Osteoblast (primary cell): Measurements from ENCODE around the gene SRF. TPM values are rescaled to one million over a fixed set of nuclear protein-coding genes. Genes with fewer than 3 reads are reported as not detected.
A peak's percentile ranks its signal among the peaks of the same experiment; 100 is the strongest.

Experiments used
- DNase-seq: peaks from one replicate; pipeline ENCODE4 v3.0.0; 2011; ENCODE audit warnings: low spot score, mixed read lengths; ENCODE audit not compliant: insufficient read length; ENCODE audit errors: missing footprints
- H2AFZ ChIP-seq: 2 replicates; pipeline ENCODE4 v1.6.0; 2011; ENCODE audit warnings: mild to moderate bottlenecking, low read length
- H3K27ac ChIP-seq: 2 replicates; pipeline ENCODE4 v1.5.1; 2011; ENCODE audit warnings: mild to moderate bottlenecking, low read depth, low read length, moderate library complexity
- H3K27me3 ChIP-seq: 2 replicates; pipeline ENCODE4 v1.6.0; 2012; ENCODE audit warnings: mild to moderate bottlenecking, control low read depth, inconsistent platforms, low read length, moderate library complexity; ENCODE audit not compliant: insufficient read depth
- H3K36me3 ChIP-seq: 2 replicates; pipeline ENCODE4 v1.5.1; 2011; ENCODE audit warnings: mild to moderate bottlenecking, low read length, control low read depth, moderate library complexity; ENCODE audit not compliant: insufficient read depth
- H3K4me1 ChIP-seq: 2 replicates; pipeline ENCODE4 v1.5.1; 2011; ENCODE audit warnings: mild to moderate bottlenecking, low read length, control low read depth, moderate library complexity; ENCODE audit not compliant: insufficient read depth
- H3K4me2 ChIP-seq: 2 replicates; pipeline ENCODE4 v1.6.0; 2011; ENCODE audit warnings: mild to moderate bottlenecking, low read length; ENCODE audit not compliant: insufficient read depth
- H3K4me3 ChIP-seq: fragments of 200-600 bp; sonication (generic); 3 replicates; pipeline ENCODE4 v1.5.1; 2012; ENCODE audit warnings: mild to moderate bottlenecking, low read length, inconsistent platforms; ENCODE audit not compliant: insufficient read depth
- H3K79me2 ChIP-seq: 2 replicates; pipeline ENCODE4 v1.6.0; 2012; ENCODE audit warnings: mild to moderate bottlenecking, low read length, control low read depth, inconsistent platforms; ENCODE audit not compliant: insufficient read depth
- H3K9me3 ChIP-seq: 2 replicates; pipeline ENCODE4 v1.5.1; 2011; ENCODE audit warnings: low read depth, low read length, control low read depth
- H4K20me1 ChIP-seq: 2 replicates; pipeline ENCODE4 v1.6.0; 2012; ENCODE audit warnings: mild to moderate bottlenecking, low read length, control low read depth; ENCODE audit not compliant: insufficient read depth
- CTCF ChIP-seq: IDR thresholded peaks from 2 replicates; pipeline ENCODE4 v1.5.1; 2011; ENCODE audit warnings: mild to moderate bottlenecking, low read depth, low read length, moderate library complexity; ENCODE audit errors: extremely low read depth
- total RNA-seq: library from RNA; depleted of rRNA; stranded (reverse); fragments of >200 nt; gene quantifications from 2 replicates; pipeline ENCODE4 v1.2.3, GENCODE V29; 2012

SRF gene
- total RNA-seq, 1 donor = 20.6 TPM

GRCh38 chr6:43231053-43231452 is 60.0 kb downstream of the SRF start:
- Histone ChIP-seq H2AFZ (no peak overlapping the region), H3K4me1 (no peaks in the 10 kb centered on the region), H3K27me3 (peaks cover 22% of the 10 kb centered on the region), H3K79me2 (no peaks in the 10 kb centered on the region), H3K36me3 (no peaks in the 10 kb centered on the region), H3K4me3 (no peak overlapping the region), H3K27ac (no peak overlapping the region), H3K4me2 (no peak overlapping the region), H3K9me3 (no peaks in the 10 kb centered on the region), H4K20me1 (no peaks in the 10 kb centered on the region)
- no peak for TF ChIP-seq CTCF
- DNase-seq = peak; percentile 29

Other genes with a start within 250 kb of the SRF start
- 33.3 TPM in 2 replicates for gene CNPY3, start 241.8 kb upstream of the SRF start, total RNA-seq
- gene GNMT, start 210.5 kb upstream of the SRF start, total RNA-seq = 0.72 and 0.88 TPM in 2 replicates
- 15.3 and 23.5 TPM in 2 replicates for gene PEX6, start 192.1 kb upstream of the SRF start, total RNA-seq
- 30.8 and 36.8 TPM in 2 replicates for gene PPP2R5D, start 186.7 kb upstream of the SRF start, total RNA-seq
- 42.4 and 47.4 TPM in 2 replicates for gene MEA1, start 157.3 kb upstream of the SRF start, total RNA-seq
- 122 and 123 TPM in 2 replicates for gene KLHDC3, start 157.0 kb upstream of the SRF start, total RNA-seq
- gene RRP36, start 149.6 kb upstream of the SRF start, total RNA-seq = 84.0 and 90.2 TPM in 2 replicates
- gene CUL7, start 117.4 kb upstream of the SRF start, total RNA-seq = 46.9 and 48.5 TPM in 2 replicates
- gene MRPL2, start 111.8 kb upstream of the SRF start, total RNA-seq = 16.2 and 20.6 TPM in 2 replicates
- 17.7 and 20.3 TPM in 2 replicates for gene KLC4, start 111.6 kb upstream of the SRF start, total RNA-seq
- gene PTK7, start 95.0 kb upstream of the SRF start, total RNA-seq = 183 and 190 TPM in 2 replicates
- 34.4 and 34.5 TPM in 2 replicates for gene CUL9, start 10.9 kb downstream of the SRF start, total RNA-seq
- gene DNPH1, start 58.2 kb downstream of the SRF start, total RNA-seq = 32.9 and 33.3 TPM in 2 replicates
- gene TTBK1, start 72.2 kb downstream of the SRF start, total RNA-seq = under 0.01 TPM in 1 of 2 replicates, not detected in the other
- not detected in 2 replicates for gene SLC22A7, start 127.0 kb downstream of the SRF start, total RNA-seq
- gene CRIP3, start 137.6 kb downstream of the SRF start, total RNA-seq = 0.59 TPM in 1 of 2 replicates, not detected in the other
- 12.3 and 14.7 TPM in 2 replicates for gene ZNF318, start 198.4 kb downstream of the SRF start, total RNA-seq